ENCODE data around the gene ATP2A1. TPM values are rescaled to one million over a fixed set of nuclear protein-coding genes. Genes with fewer than 3 reads are reported as not detected.

ATP2A1 gene
- total and polyA plus RNA-seq, 2 of the 8 experiments (the other 6 are each of a cell fraction or from before 2014, with no cell fraction given) = 1.7 to 2.4 TPM

- no peak for FAIRE-seq
- Histone ChIP-seq H3K4me2 (ENCODE audit: insufficient read depth in 1 of 2, low read depth in 2 of 2, low read length in 2 of 2) (no peak overlapping the region), H2BK120ac (replicated peaks; ENCODE audit: low read depth, low read length) (no peak overlapping the region), H3K18ac (ENCODE audit: extremely low read depth, low read length) (no peak overlapping the region), H4K20me1 (replicated peaks in 1 of 2; ENCODE audit: control insufficient read depth in 1 of 2, insufficient read depth in 2 of 2, low read length in 2 of 2) (no peaks in the 10 kb centered on the region), H3K27ac (ENCODE audit: low read depth, low read length) (no peak overlapping the region), H3K36me3 (ENCODE audit: control insufficient read depth in 2 of 4, insufficient read depth in 4 of 4, low read length in 3 of 4) (no peaks in the 10 kb centered on the region), H3K27me3 (replicated peaks in 1 of 4; ENCODE audit: control insufficient read depth in 3 of 4, extremely low read depth in 1 of 4, insufficient read depth in 3 of 4, low read length in 3 of 4) (no peaks in the 10 kb centered on the region), H3K14ac (ENCODE audit: insufficient read length) (no peak overlapping the region), H2AK5ac (ENCODE audit: low read depth, low read length) (no peak overlapping the region), H4K91ac (replicated peaks; ENCODE audit: insufficient read length, low read length) (no peak overlapping the region), H2BK15ac (ENCODE audit: low read length) (no peak overlapping the region), H3K9me3 (ENCODE audit: insufficient read depth in 2 of 2, low read depth in 1 of 2, low read length in 1 of 2) (no peaks in the 10 kb centered on the region), H2BK5ac (ENCODE audit: low read depth, low read length) (no peak overlapping the region), H2BK20ac (ENCODE audit: low read length) (no peak overlapping the region), H4K5ac (ENCODE audit: insufficient read length, low read depth, low read length) (no peak overlapping the region), H3K4ac (replicated peaks; ENCODE audit: insufficient read length, low read depth, low read length) (no peak overlapping the region), H3K4me3 (ENCODE audit: extremely low read depth in 1 of 4, insufficient read depth in 2 of 4, low read depth in 3 of 4, low read length in 4 of 4) (no peak overlapping the region), H3K9ac (replicated peaks in 1 of 4; ENCODE audit: extremely low read depth in 1 of 4, low read depth in 3 of 4, low read length in 3 of 4) (no peak overlapping the region; a peak in 1 of 7 replicates), H3K23me2 (ENCODE audit: low read depth, low read length) (peaks cover 5% of the 10 kb centered on the region), H4K8ac (ENCODE audit: extremely low read depth, insufficient read depth, low read length) (no peak overlapping the region), H2BK12ac (ENCODE audit: low read depth, low read length) (no peak overlapping the region), H3K23ac (ENCODE audit: insufficient read length) (no peak overlapping the region), H3K79me2 (ENCODE audit: control insufficient read depth in 1 of 2, insufficient read depth in 2 of 2, low read length in 2 of 2) (no peaks in the 10 kb centered on the region), H2AFZ (ENCODE audit: low read length) (no peak overlapping the region), H3K79me1 (ENCODE audit: low read depth, low read length) (no peaks in the 10 kb centered on the region), H3K4me1 (replicated peaks in 1 of 4; ENCODE audit: control insufficient read depth in 3 of 4, insufficient read depth in 4 of 4, low read length in 3 of 4) (peaks cover 0 to 5% (median 1%) of the 10 kb centered on the region in 4 experiments; a peak in 3 of 7 replicates), H3K56ac (replicated peaks; ENCODE audit: insufficient read length, low read depth, low read length) (no peak overlapping the region)
- DNase-seq (ENCODE audit: low read depth in 1 of 2, low spot score in 2 of 2) = no peak
- ChIA-PET CTCF (ENCODE audit: partially characterized antibody) (interaction anchor here (1.2 to 5.4 kb wide), 8 partner anchors 11 to 96 kb away, joined by 5 to 42 read pairs (median 18); partner anchors contain the start of genes ATP2A1, CD19 and RABEP2), POLR2A (ENCODE audit: partially characterized antibody) (interaction anchor here (0.7 to 3.0 kb wide), 6 partner anchors 12 to 121 kb away, joined by 3 to 13 read pairs (median 4); partner anchors contain the start of genes ATXN2L, CD19 and RABEP2)
- TF ChIP-seq MAX (IDR thresholded peaks at IDR 0.05) = no peak
- no peak for TF ChIP-seq KDM5A (IDR thresholded peaks at IDR 0.05; ENCODE audit: low read length)
- no peak for TF ChIP-seq TAF7 (optimal IDR thresholded peaks at IDR 0.05; ENCODE audit: borderline replicate concordance, low read depth, low read length)
- TF ChIP-seq CTCF (IDR thresholded peaks at IDR 0.05; ENCODE audit: control extremely low read depth in 1 of 3, insufficient read depth in 1 of 3, low read depth in 1 of 3, low read length in 3 of 3) = no peak
- no peak for TF ChIP-seq BACH1 (IDR thresholded peaks at IDR 0.05; ENCODE audit: low read length)
Measured at GRCh38 chr16:28943281-28943680, 65.0 kb downstream of the ATP2A1 start.

All from H1 (cell line).